Brain pericyte (primary cell): ENCODE data around the gene SNX1.

Experiments
- DNase-seq: peaks from one replicate; pipeline ENCODE4 v3.0.0-alpha.2; 2012; ENCODE audit warnings: low read depth, low spot score

Gene SNX1

GRCh38 chr15:64163659-64164362 lies 68.0 kb downstream of the SNX1 start:
- no peak for DNase-seq

- DNase-seq: no peak
Measured at GRCh38 chr15:64164436-64164835, 68.7 kb downstream of the SNX1 start.

GRCh38 chr15:64166102-64166890 lies 70.5 kb downstream of the SNX1 start:
- DNase-seq: no peak

DNA sequence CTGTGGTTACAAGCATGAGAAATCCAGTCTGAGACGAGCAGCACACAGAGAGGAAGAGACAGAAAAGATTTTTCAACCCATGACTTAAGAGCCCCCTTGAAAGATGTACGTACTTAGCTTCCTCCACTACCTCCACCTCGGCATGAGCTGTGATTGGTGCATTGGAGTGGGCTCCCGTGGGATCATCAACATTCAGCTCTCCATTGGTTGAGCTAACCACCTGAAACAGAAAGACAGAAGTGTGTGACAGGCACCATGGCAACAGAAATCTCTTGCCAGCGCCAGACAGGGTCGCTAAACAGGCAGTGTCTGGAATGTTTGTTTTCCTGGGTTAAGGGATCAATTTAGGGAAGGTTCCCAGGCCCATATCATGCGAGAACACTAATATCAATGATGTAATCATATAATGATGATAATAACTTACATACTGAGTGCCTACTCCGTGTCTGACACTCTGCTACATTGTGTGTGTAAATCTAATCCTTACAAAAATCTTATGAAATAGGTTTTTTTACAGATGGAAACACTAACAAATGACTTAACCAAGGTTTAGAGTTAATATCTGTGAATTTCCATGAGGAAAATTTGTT lies 84.5 kb downstream of the SNX1 start:
- DNase-seq: no peak

- DNase-seq: no peak
Measured at GRCh38 chr15:64182859-64183370, 87.1 kb downstream of the SNX1 start.

- no peak for DNase-seq
Measured at GRCh38 chr15:64185146-64185911, 89.5 kb downstream of the SNX1 start.

GRCh38 chr15:64187396-64188191 lies 91.8 kb downstream of the SNX1 start:
- DNase-seq: no peak
